Neural cell (in vitro differentiated cells): ENCODE data around the gene ZNF366.

Source experiments
- CTCF ChIP-seq: fragments of 450-650 bp; IDR thresholded peaks from 2 replicates; pipeline ENCODE4 v1.5.1; 2014; ENCODE audit warnings: antibody characterized with exemption, mild to moderate bottlenecking, moderate library complexity; ENCODE audit not compliant: poor library complexity, severe bottlenecking
- EZH2 ChIP-seq: fragments of 200-600, 300-800 bp; shearing (Covaris generic), sonication (generic); IDR thresholded peaks from 2 replicates; pipeline ENCODE4 v1.6.1; 2014; ENCODE audit warnings: antibody characterized with exemption, low read length, borderline replicate concordance, mild to moderate bottlenecking; ENCODE audit not compliant: insufficient read depth, poor library complexity, severe bottlenecking
- POLR2AphosphoS5 ChIP-seq: IDR thresholded peaks from 2 replicates; pipeline ENCODE4 v1.6.1; 2012

GRCh38 chr5:72465066-72465465 lies 42.1 kb downstream of the ZNF366 start:
- no peak for TF ChIP-seq EZH2
- TF ChIP-seq CTCF = no peak
- no peak for TF ChIP-seq POLR2AphosphoS5
